NCI-H526 (cell line): ENCODE results near the gene BCL2.

Source experiments
- DNase-seq, 2 experiments: peaks; one replicate each; lab custom pipeline; 2025; lab: John Stamatoyannopoulos, UW

Gene BCL2

DNA sequence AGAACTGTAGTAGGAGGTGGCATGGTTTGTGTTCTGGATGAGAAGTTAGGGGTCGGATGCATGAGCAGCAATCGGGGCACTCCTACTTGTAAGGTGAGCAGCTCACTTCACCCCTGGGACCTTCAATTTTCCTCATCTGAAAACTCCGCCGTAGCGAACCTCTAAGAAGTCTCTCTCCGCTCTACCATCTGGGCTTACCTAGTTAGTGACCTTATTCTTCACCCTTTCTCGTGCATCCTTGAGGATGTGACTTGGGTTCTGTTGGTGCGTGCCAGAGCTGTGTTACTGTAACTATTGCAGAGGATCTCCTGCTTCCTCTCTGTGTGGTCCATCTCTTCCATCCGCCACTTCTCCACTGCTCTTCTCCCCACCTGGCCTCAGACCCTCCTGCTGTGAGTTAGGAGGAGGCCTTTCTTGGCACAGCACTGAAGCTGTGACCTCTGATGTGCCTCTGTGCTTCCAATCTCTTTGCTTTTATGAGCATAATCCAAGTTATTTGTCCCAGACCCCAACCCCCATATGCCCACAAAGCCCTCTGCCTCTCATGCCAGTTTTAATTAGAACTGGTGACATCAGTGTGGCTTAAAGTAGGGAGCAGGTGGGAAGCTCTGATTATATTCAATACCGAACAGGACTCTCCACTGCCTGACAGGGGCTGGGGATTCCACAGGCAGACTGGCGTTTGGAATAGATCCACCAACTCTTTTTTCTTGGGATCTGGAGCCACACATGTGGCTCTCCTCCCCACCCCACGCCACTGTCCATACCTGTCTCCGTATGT lies 178.4 kb downstream of the BCL2 start:
- DNase-seq: no peak

GRCh38 chr18:63140038-63140450 lies 179.5 kb downstream of the BCL2 start:
- peak; percentile 43 for DNase-seq

DNA sequence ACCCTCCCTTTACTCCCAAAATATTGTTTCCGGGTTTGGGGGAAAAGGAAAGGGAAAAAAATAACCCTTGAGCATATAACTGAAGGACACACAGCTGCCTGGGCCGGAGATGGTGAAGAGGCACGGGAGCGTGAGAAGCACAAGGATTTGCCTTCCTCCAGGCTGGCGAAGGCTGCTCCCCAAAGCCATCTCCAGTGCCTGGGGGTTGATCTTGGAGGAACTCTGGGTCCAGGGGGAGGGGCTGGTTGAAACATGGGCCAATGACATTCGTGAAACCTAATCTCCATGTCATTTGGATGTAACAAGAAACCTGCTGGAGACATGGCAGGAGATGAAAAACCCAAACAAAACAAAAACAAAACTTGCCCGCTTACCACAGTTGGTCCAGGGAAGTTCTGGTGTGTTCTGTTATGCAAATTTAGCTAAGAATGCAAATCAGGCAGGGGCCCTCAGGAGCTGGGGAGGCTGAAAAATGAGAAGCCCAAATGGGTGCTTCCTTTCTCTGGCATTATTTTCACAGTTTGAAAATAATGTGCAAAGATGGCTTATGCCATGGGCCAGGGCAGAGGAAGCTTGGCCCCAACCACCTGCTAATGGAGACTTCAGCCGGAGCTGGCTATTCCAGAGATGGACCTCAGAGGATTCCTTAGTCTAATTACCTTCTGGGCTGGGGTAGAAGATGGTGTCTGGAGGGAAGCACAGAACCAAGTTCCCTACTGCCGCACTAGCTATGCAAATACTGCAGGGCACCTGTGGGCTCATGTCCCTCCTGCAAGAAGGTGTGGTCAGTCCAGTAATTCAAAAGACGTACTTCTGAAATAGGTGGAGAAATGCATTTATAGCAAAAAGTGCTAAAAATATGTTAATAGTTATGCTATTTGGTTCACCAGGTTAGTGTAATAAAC lies 180.9 kb downstream of the BCL2 start:
- DNase-seq: peak; percentile 98

DNA sequence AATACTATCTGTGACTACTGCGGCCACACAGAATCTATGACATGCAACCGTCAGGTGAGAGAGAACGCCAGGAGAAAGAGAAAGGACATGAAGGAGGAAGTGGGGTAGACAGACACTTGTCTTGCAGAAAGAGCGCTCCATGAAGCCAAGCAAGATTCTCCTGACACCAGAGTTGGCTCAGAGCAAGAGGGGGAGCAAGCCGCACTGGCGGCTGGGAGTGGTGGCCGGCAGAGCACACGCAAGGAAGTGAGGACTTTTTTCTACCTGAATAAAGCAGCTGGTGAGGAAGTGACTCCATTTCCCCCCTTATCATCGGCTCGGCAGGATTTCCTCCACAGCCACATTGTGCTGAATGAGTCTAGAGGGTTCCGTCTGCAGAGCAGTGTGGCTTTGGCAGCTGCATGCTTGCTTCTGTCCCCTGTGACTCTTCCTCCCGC lies 181.6 kb downstream of the BCL2 start:
- DNase-seq: peak in 1 of 2 experiments; percentile 59

- DNase-seq: peak in 1 of 2 experiments; percentile 35
Observed at GRCh38 chr18:63135101-63135500, 184.5 kb downstream of the BCL2 start.

DNA sequence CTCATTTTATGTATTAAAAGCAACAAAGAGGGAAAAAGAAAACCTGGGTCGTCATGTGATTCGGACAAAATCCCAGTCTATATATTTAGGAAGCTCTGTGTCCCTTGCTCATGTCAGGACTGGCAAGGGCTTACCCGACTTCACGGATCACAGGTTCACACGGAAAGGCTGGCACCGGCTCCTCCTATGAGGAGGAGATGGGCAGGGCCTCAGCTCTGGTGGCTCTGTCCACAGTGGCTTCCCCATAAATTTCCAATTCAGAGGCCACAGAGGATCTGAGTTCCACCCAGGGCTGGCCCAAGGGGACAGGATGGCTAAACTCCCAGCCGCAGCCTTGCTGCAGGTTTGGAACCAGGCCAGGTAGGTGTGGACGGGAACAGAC lies 186.8 kb downstream of the BCL2 start:
- peak; percentile 52 to 73 for DNase-seq

- DNase-seq: peak; percentile 33 to 56
Observed at GRCh38 chr18:63131959-63132818, 187.4 kb downstream of the BCL2 start.

GRCh38 chr18:63131106-63131958 lies 188.2 kb downstream of the BCL2 start:
- peak; percentile 41 to 84 for DNase-seq

DNA sequence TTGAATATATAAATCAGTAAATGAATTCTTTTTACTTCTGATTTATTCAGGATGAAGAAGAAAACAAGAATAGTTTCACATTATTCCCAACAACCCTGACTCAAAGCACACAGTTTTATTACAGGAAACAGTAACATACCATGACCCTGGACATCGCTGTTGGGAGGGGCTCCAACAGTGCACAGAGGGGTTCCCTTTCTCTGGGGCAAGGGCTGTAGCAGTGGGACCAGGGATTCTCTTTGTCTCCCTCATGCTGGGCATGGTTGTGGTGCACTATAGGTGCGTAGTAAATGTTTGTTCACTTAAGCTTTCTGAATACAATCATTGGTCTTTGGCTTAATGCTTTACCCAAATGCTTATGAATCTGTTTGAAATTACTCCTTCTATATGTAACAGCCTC lies 189.4 kb downstream of the BCL2 start:
- no peak for DNase-seq

DNA sequence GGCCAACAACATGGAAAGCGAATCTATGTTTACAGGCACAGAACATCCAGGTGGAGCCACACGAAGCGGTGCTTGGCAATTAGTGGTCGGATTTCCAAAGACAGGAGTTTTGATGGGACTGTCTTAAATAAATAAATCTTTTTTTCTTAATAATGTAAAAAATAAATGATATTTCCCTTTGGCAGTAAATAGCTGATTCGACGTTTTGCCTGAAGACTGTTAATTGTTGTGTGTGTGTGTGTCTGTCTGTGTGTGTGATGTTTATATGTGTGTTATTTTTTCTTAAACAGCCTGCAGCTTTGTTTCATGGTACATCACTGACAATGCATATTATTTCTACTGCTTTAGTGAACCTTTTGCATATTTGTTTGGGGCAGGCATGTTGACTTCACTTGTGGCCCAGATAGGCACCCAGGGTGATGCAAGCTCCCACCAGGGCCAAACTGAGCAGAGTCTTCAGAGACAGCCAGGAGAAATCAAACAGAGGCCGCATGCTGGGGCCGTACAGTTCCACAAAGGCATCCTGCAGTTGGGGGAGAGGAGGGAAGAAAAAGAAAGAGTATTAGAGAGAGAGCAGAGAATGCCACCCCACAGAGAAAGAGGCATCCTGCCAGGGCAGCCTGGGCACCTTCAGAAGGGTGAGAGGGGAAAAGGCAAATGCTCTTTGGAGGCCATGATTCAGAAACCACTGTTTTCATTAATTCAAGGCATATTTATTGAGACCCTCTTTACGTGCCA lies 191.2 kb downstream of the BCL2 start:
- no peak for DNase-seq

DNA sequence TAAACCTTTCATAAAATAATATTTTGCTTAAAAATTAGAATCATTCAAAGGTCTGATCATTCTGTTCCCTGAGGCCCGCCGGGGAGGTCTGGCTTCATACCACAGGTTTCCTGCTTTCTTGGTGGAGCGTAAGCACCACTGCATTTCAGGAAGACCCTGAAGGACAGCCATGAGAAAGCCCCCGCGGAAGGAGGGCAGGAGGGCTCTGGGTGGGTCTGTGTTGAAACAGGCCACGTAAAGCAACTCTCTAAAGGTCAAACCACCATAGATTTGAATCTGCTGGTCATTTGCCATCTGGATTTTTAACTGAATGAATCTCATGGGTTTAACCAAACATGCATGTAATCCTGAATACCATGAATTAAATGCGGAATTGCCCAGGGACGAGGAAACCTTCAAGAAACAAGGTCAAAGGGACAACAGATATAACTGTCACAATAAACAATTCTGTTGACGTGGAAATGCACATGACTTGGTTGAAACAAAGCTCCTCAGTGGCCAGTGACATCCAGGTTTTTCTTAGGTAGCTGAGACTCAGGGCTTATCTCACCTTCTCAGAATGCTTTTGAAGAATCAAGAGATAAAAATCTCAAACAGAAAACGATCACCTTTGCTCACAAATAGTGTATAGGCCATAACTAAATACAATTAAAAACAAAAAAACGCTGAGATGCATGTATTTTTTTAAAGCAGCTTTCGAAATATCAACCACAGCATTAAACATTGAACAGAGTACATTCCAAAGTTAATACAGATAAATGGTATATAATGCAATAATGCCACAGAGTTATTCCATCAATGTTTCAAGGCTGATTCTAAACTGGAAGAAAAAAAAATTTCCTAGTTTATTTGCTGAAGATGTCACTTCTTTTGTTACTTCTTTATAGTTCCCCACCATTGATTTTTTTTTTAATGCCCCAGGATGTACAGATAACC lies 193.2 kb downstream of the BCL2 start:
- no peak for DNase-seq

DNA sequence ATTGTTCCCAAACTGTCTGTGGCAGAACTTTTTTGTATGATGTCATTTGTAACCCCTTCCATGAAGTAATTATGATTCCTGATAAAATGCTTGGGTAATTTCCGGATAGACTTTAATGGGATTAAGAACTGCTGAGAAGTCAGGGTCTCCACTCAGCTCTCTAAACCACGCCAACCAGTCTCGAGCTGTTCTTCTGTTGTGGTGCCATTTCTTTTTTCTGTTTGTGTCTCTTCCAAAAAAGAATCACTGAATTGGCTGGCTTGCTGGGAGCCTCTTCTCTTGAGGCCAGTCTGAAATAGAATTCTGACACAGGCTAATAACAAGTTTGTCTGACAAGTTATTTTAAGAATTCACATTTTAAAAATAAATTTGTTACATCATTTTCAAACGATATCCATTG lies 198.9 kb downstream of the BCL2 start:
- DNase-seq: no peak

GRCh38 chr18:63119647-63120046 lies 199.9 kb downstream of the BCL2 start:
- peak; percentile 12 to 63 for DNase-seq

GRCh38 chr18:63113899-63114565 lies 205.5 kb downstream of the BCL2 start:
- DNase-seq: no peak

GRCh38 chr18:63112706-63113105 lies 206.9 kb downstream of the BCL2 start:
- DNase-seq: no peak

- DNase-seq: no peak
Observed at GRCh38 chr18:63111671-63112402, 207.7 kb downstream of the BCL2 start.

DNA sequence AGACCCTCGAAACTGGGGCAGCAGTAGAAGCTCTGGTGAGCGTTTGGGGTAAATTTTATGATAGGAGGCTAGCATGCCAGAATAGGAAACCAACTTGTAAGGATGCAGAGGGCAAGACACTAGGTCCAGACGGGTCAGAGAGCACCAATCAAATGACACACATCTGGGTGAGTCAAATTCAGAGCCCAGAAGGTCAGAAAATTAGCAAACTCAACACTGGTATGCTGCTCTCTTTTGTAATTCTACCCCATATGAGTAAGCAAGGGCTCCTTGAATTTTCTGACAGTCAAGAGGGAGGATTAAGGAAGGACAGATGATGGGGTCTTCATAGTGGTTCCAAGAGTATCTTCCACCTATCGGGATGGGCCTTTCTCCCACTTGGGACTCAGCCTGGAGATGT lies 209.8 kb downstream of the BCL2 start:
- DNase-seq: no peak

DNA sequence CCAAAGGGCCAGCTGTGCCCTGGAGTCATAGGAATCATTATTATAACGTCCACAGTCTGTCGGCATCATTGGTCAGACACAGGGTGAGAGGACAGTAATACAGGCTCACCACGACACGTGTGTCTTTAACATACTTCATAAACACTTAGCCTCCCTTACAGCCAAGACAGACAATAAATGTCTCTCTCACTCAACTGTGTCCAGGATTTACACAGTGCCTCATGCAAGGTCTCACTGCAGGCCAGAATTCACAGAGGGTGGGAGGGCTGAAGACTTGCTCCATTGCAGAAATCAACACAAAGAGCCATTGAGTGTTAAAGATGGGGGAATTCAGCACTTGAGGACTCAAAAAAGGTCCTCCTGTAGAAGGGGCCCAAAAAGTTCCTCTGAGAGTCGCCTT lies 210.5 kb downstream of the BCL2 start:
- DNase-seq: no peak
